NCI-H1694 treated with DMSO at 0.1 percent for 48 hours (cell line): ENCODE data around the gene ADM5.
A peak's percentile ranks its signal among the peaks of the same experiment; 100 is the strongest.

Experiments used
- DNase-seq: peaks from one replicate; lab custom pipeline; 2025; lab: John Stamatoyannopoulos, UW

ADM5 gene, protein sequence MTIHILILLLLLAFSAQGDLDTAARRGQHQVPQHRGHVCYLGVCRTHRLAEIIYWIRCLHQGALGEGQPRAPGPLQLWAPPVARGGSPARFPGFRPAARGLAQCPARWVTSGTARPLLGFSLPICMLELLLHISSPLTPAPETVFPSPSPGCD

DNA sequence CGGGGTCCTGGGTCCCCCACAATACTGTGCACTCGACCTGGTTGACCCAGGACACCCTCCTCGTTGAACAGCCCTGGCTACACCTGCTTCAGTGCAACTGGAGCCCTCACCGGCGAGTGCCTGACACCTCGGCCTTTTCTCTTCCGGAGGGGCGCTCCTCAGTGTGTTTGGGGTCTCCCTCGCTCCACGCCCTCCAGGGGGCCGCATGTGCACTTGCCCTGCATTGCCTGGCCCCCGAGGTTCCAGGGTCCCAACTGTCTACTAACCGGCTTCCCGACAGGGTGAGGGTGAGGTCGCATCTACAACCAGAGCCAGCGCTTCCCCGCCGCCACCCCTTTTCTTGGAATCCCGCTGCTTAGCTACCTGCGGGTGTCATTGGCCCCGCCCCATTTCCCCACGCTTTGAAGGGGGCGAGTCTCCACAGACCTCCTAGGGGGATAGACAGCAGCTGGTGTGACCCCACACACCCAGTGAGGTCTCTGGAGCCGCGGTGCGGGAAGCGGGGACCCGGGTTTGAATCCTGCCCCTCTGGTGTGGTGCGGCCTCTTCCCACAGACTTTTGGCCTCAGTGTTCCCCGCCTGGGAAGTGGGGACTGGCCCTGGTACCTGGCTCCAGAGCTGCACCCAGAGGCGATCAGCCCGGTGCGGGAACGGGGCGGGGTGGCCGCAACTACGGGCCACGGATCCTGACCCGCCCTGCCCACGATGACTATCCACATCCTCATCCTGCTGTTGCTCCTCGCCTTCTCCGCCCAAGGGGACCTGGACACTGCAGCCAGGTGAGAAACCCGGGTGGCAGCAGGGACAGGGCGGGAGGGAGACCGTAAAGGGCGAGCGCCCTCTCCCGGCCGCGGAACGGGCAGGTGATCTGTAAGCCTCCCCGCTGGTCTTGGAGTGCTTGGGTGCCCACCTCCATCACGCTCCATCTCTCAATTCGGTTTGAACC, at the start of gene ADM5:
ADM5 (plus strand) TSS at position 462 of the 946 bp plus-strand sequence; CDS start at position 706, 244 bp downstream.
- DNase-seq: peak; percentile 61

DNA sequence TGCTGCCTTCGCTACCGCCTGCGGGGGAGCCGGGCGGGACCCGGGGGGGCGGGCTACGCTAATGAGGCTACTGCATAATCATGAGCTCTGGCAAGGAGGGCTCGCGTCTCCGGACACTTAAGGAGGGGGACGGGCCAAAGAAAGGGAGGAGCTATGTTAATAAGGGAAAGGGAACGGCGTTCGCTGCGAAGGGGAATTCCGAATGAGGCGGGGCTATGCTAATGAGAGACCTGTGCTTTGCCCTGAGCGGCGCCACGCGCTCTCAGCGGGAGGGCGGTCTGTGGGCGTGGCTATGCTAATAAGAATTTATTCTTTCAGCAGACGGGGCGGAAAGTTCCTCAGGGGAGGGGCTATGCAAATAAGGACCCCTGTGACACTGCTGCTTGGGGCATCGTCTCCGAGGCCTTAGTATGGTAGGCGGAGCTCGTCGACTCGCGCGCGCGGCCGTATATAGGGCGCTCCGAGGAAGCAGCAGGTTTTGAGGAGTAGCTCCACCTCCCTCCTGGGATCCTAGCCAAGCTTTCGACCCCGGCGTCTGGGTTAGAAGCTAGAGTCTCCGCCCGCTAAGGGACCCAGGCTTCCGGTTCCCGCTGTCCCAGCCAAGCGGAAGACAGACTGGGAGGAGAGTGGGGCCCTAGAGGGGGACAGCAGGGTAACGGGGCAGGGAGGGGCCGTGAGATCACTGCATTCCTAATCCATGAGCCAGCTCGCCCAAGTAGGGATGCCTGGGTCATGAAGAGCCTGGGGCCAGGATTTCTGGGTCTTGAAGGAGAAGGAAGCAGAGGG, 49.1 kb upstream of the ADM5 start, which contains the start of gene RRAS:
RRAS (minus strand) TSS at position 31 of the 786 bp plus-strand sequence. CDS start 45 bp downstream, outside the sequence.
- peak; percentile 99 for DNase-seq

DNA sequence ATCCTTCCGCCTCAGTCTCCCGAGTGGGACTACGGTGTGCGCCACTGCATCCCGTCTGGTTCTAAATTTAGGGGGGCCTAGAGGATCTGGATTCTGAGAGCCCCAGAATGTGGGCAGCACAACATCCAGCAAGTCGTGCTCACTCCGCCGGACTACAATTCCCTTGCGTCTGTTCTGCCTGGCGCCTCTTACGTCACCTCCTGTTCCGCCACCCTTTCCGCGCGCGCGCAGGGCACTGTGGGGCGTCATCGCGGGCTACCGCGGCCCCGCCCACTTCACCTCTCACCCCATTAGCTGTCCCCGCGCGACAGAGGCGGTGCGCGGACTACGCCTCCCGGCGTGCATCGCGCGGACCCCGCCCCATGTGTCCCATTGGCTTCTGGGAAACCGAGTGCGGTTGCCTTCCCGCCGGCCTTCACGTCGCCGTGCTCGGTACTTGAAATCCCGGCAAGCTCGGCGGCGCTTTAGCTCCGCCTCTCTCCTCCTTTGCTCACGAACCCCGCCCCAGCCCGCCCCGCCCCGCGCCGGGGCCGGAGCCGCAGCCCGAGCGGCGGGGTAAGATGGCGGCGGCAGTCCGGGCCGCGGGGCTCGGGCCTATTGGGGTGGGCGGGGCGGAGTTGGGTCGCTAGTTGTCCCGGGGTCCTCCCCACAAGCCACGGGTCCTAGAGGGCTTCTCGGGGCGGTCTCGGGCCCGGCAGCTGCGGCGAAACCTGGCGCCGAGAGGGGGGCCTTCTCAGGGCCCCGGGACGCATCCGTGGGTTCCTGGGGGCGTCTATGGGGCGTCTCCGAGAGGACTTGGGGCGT, 47.5 kb upstream of the ADM5 start, which contains the start of gene SCAF1:
SCAF1 (plus strand) TSS at position 522 of the 804 bp plus-strand sequence. CDS start 2,818 bp downstream, outside the sequence.
- DNase-seq: peak; percentile 97

DNA sequence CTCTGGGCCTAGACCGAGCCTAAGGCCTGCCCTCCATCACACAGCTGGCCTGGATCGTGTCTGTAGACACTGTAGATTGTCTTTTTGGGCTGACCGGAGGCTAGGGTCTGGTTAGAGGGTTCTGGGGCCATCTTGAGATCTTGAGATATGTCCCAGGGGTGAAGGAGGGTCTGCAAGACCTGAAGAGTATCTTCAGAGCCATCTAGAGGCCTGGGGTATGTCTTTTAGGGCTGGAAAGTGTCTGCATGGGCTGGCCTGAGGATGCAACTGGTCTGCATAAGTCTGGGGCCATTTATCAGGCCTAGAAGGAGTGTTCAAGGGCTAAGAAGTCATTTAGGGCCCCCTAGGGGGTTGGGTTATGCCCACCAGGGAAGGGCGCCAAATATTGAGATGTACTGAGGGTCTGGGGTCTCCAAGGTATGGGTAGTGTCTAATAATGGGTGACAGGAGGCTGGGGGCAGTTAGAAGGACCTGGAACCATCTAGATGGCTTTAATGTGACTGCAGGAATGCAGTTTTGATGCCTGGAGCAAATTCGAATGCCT, 46.8 kb upstream of the ADM5 start:
- no peak for DNase-seq

DNA sequence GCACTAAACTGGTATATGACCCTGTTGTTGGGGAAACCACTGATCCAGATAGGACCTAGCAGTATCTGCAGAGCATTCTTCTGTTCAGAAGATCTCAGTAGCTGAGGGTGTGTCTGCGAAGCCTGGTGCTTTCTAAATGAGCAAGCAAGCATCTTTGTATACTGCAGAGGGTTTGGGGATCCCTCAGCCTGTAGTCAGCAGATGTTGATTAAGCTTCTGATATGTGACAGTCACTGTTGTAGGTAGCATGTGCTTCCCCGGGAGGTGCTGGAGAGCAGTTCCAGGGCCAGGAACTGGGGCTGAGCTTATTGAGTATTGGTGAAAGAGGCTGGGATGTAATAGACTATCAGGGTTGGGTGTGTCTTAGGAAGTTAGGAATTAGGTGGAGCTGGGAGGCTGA, 45.9 kb upstream of the ADM5 start:
- no peak for DNase-seq

DNA sequence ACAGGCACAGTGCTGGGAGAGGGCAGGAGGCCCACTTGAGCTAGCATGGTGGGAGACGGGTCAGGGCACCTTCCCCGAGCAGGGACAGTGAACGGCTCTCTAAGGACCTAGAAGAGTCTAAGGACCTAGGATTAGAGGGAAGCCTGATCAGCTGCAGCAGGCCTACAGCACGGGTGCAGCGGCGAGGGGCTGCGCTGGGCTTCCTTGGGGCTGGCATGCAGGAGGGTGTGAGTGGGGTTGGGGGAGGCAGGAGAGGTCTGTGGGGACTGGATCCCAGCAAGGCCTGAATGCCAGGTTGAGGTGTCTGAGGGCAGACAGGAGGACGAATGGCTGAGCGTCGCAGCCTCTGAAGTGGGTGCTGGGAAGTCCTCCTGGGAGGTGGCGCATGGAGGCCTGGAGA, 43.8 kb upstream of the ADM5 start:
- DNase-seq: no peak

DNA sequence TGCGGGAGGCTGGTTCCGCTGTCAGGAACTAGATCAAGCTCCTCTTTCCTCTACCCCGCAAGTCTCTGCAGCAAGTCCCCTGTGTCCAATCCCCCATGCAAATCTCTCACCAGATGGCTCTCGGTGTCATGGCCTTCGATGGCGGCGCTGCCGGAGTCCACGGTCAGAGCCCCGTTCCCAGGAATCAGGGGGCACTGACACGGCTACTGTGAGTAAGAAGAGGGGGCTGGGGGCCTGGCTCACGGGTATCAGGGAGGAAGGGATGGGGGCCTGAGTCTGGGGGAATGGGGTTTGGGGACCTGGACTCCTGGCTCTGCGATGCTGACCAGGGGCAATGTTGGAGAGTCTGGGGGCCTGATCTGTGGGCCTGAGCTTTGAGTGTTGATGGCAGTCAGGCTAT, 43.4 kb upstream of the ADM5 start:
- DNase-seq: no peak

DNA sequence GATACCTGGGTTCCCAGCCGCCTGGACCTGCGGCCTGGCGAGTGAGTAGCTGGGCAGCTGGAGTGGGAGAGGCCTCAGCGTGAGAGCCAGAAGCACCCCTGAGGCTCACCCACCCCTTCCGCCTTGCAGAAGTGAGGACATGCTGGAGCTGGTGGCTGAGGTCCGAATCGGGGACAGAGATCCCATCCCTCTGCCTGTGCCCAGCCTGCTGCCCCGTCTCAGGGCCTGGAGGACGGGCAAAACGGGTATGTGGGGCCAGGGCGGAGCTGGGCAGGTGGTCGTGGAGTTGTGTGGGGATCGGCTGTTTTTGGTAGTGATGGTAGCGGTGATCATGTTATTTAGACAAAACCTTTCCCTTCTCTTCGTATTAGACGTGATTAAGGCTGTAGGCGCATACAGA, 42.8 kb upstream of the ADM5 start:
- DNase-seq: no peak

DNA sequence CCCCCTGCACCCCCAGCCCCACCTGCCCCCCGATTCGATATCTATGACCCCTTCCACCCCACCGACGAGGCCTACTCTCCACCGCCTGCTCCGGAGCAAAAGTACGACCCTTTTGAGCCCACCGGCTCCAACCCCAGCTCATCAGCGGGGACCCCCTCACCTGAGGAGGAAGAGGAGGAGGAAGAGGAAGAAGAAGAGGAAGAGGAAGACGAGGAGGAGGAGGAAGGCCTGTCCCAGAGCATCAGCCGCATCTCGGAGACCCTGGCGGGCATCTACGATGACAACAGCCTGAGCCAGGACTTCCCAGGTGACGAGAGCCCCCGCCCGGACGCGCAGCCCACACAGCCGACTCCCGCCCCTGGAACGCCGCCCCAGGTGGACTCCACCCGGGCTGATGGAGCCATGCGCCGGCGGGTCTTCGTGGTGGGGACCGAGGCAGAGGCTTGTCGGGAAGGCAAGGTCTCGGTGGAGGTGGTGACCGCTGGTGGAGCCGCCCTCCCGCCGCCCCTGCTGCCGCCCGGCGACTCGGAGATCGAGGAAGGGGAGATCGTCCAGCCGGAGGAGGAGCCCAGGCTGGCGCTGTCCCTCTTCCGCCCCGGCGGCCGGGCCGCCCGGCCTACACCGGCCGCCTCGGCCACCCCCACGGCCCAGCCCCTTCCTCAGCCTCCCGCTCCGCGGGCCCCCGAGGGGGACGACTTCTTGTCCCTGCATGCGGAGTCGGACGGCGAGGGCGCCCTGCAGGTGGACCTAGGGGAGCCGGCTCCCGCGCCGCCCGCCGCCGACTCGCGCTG, 38.2 kb upstream of the ADM5 start:
- DNase-seq: no peak

DNA sequence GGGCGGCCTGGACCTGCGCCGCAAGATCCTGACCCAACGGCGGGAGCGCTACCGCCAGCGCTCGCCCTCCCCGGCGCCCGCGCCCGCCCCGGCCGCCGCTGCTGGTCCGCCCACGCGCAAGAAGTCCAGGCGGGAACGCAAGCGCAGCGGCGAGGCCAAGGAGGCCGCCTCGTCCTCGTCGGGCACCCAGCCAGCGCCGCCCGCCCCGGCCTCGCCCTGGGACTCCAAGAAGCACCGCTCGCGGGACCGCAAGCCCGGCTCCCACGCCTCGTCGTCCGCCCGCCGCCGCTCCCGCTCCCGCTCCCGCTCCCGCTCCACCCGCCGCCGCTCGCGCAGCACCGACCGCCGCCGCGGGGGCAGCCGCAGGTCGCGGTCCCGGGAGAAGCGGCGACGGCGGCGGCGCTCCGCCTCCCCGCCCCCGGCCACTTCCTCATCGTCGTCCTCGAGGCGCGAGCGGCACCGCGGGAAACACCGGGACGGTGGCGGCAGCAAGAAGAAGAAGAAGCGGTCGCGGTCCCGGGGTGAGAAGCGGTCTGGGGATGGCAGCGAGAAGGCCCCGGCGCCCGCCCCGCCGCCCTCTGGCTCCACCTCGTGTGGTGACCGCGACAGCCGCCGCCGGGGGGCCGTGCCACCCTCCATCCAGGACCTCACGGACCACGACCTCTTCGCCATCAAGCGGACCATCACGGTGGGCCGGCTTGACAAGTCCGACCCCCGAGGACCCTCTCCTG, 37.4 kb upstream of the ADM5 start:
- no peak for DNase-seq

DNA sequence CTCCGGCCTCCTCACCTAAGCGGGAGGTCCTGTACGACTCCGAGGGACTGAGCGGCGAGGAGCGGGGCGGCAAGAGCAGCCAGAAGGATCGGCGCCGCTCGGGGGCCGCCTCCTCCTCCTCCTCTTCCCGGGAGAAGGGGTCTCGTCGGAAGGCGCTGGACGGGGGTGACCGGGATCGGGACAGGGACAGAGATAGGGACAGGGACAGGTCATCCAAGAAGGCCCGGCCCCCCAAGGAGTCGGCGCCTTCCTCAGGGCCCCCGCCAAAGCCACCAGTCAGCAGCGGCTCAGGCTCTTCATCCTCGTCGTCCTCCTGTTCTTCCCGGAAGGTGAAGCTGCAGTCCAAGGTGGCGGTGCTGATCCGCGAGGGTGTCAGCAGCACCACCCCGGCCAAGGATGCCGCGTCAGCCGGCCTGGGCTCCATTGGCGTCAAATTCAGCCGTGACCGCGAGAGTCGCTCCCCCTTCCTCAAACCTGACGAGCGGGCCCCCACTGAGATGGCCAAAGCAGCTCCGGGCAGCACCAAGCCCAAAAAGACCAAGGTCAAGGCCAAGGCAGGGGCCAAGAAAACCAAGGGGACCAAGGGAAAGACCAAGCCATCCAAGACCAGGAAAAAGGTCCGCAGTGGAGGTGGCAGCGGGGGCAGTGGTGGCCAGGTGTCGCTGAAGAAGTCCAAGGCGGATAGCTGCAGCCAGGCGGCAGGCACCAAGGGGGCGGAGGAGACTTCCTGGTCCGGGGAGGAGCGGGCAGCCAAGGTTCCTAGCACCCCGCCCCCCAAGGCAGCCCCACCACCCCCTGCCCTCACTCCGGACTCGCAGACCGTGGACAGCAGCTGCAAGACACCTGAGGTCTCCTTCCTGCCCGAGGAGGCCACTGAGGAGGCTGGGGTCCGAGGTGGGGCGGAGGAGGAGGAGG, 36.6 kb upstream of the ADM5 start:
- no peak for DNase-seq

DNA sequence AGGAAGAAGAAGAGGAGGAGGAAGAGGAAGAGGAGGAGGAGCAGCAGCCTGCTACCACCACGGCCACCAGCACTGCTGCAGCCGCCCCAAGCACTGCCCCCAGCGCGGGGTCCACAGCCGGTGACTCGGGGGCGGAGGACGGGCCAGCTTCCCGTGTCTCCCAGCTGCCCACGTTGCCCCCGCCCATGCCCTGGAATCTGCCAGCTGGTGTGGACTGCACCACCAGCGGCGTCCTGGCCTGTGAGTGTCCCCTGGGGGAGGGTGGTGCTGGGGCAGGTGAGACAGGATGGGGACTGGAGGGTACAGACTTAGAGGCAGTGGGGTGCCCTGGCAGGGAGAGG, 36.0 kb upstream of the ADM5 start:
- DNase-seq: no peak

DNA sequence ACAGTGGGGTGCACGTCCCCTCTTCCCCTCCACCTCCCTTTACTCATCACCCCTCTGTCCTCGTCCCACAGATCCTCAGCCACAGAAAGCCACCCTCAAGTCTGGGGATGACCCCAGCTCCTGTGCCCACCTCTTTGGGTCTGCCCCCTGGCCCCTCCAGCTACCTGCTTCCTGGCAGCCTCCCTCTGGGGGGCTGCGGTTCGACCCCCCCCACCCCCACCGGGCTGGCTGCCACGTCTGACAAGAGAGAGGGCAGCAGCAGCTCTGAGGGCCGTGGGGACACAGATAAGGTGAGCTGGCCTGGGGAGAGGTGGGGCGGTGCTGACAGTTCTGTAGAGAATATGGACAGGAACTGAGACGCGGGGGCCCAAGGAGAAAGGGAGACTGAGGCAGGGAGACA, 34.8 kb upstream of the ADM5 start:
- no peak for DNase-seq

DNA sequence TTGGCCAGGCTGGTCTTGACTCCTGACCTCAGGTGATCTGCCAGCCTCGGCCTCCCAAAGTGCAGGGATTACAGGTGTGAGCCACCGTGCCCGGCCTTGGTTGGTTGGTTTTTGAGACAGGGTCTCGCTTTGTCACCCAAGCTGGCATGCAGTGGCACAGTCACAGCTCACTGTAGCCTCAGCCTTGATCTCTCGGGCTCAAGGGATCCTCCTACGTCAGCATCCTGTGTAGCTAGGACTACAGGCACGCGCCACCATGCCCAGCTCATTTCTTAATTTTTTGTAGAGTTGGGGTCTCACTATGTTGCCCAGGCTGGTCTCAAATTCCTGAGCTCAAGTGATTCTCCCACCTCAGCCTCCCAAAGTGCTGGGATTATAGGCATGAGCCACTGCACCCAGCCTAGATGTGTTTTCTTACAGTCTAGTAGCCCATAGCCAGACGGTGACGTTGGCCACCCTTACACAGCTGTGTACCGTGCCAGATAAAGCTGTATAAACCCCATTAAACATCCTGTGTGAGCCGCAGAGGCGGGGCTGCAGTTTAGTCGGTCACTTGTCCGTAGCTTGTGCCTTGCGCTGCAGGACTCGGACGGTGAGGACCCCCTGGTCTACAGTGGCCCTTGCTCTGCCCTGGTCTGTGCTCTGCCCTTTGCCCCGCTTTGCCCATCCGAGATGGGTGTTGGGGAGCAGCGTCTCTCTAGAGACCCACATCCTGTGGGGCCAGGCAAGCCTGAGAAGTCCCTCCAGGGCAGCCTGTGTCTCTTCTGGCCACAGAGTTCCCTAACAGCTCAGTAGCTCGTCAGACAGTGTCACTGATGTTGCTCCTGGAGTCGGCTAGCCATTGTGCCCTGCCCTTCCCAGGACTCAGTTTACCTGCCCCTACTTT, 33.6 kb upstream of the ADM5 start:
- no peak for DNase-seq

DNA sequence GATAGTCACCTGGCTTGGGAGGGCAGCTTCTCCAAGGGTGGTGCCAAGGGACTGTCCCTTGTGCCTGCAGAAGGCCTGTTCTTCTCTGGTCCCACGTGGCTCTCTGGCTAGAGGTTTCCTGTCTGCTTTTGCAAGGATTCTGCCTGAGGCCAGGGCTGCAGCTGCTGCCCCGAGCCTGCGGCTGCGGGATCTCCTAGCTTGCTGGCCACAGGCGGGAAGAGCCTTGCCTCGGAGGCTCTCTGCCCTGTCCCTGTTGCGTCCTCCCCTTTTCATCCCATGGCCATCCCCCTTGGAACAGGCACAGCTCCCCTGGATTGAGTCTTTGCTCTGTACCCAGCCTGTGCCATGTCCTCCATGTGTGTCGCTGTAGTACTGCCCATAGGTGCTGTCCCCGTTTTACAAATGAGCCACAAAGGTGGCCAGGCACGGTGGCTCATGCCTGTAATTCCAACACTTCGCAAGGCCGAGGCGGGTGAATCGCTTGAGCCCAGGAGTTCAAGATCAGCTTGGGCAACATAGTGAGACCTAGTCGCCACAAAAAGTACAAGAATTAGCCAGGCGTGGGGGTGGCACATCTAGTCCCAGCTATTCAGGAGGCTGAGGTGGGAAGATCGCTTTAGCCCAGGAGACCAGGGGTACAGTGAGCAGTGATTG, 32.8 kb upstream of the ADM5 start:
- no peak for DNase-seq

DNA sequence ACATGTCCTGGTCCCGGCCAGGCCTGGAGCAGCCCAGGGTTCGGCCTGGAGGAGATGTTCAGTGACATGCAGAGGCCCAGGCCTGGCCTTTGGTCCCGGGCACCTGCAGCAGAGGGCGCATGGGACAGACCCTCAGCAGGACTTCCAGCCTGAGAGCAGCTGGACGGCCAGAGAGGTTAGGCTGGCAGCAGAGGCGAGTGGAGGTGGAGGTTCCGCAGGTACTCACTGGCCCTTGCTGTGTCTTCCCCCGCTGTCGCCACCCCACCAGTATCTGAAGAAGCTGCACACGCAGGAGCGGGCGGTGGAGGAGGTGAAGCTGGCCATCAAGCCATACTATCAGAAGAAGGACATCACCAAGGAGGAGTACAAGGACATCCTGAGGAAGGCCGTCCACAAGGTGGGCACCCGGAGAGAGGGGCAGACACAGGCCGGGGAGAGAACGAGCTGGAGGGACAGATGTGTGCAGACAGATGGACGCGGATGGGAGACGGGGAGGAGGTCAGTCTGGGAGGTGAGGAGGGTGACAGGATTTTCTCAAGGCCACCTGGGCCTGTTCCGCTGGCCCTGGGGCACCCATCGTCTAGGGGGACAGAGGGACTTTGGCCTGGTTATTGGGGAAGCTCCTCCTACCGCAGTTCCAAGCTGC, 31.8 kb upstream of the ADM5 start:
- no peak for DNase-seq

DNA sequence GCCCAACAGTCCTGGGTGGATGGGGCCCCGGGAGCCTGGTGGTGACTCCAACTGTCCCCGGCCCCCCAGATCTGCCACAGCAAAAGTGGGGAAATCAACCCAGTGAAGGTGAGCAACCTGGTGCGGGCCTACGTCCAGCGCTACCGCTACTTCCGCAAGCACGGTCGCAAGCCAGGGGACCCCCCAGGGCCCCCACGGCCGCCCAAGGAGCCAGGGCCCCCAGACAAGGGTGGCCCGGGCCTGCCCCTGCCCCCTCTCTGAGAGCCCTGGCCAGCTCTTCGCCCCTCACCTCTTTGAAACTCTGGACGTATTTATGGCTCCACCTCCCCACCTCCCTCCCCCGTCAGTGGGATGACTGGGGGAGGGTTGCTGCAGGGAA, 31.3 kb upstream of the ADM5 start:
- DNase-seq: no peak
